ENCODE measurements around the gene RAB3B. TPM values are rescaled to one million over a fixed set of nuclear protein-coding genes. Genes with fewer than 3 reads are reported as not detected.
"Not testable (repeated sequence)": the region's sequence is repeated elsewhere in the genome, so short reads cannot be mapped to it uniquely, and the experiment has no call there.

RAB3B gene, protein sequence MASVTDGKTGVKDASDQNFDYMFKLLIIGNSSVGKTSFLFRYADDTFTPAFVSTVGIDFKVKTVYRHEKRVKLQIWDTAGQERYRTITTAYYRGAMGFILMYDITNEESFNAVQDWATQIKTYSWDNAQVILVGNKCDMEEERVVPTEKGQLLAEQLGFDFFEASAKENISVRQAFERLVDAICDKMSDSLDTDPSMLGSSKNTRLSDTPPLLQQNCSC
- total RNA-seq: under 1 TPM; 0.05 to 0.08 TPM

DNA sequence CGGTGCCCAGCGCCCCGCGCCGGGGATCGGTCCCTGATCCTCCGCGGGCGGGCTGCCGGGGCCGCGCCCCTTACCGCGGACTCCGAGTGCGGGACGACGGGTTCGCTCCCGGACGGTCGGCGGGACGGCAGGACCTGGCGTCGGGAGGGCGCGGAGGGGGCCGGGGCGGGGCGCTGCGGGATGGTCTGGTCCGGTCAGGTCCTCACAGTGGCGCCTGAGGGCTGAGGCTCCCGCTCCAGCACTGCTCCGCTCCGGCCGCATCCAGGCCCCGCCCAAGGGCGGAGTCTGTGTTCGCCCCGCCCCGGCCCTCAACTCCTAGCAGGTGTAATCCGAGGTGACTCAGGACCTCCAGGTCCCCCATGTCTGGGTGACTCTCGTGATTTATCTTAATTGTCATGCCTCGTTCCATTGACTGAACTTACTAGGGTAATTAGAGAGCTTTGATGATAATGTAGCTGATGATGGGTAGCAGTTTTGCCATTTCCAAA, at the start of gene RAB3B:
Gene RAB3B (minus strand): TSS at position 223 of the 488 bp plus-strand sequence. CDS start 13,583 bp downstream, outside the sequence.
- Mint-ChIP-seq H3K9me3 (no peaks in the 10 kb centered on the region), H3K4me3 (peak within 1 kb of the TSS; percentile 83), H3K36me3 (peaks cover 7% of the 10 kb centered on the region), H3K27ac (no peak within 1 kb of the TSS), H3K27me3 (peaks cover 38 to 56% of the 10 kb centered on the region in 2 donors), H3K4me1 (ENCODE audit: low read depth in 2 of 2) (peaks cover 10 to 16% of the 10 kb centered on the region in 2 donors)
- DNase-seq (ENCODE audit: low spot score): peak; percentile 75
- peak; percentile 91 to 92 for ATAC-seq

- H3K36me3 Mint-ChIP-seq: no peaks in the 10 kb centered on the region
- no peak for DNase-seq (ENCODE audit: low spot score)
- H3K4me3 Mint-ChIP-seq: no peak overlapping the region
- peaks cover 3 to 6% of the 10 kb centered on the region in 2 donors for H3K4me1 Mint-ChIP-seq (ENCODE audit: low read depth in 2 of 2)
- no peaks in the 10 kb centered on the region for H3K27me3 Mint-ChIP-seq
- no peaks in the 10 kb centered on the region for H3K9me3 Mint-ChIP-seq
- no peak for ATAC-seq
- no peak overlapping the region for H3K27ac Mint-ChIP-seq
These were observed 47.4 kb upstream of the RAB3B start for GRCh38 chr1:52037909-52038308.

DNA sequence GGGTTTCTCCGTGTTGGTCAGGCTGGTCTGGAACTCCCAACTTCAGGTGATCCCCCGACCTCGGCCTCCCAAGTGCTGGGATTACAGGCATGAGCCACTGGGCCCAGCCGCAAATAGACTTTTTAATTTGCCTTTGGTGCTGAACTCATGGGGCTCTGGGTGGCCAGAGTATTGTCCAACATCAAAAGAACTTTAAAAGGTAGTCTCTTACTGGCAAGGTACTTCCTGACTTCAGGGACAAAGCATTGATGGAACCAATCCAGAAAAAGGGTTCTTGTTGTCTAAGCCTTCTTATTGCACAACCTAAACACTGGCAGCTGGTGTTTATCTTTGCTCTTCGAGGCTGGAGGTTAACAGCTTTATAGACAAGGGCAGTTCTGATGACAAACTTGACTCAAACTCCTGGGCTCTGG, 46.9 kb upstream of the RAB3B start:
- no peak for DNase-seq (ENCODE audit: low spot score)
- Mint-ChIP-seq H3K4me3 (no peak overlapping the region), H3K27me3 (no peaks in the 10 kb centered on the region), H3K4me1 (ENCODE audit: low read depth in 2 of 2) (peaks cover 4 to 10% of the 10 kb centered on the region in 2 donors), H3K27ac (no peak overlapping the region), H3K36me3 (no peaks in the 10 kb centered on the region), H3K9me3 (no peaks in the 10 kb centered on the region)
- ATAC-seq: no peak

- Mint-ChIP-seq H3K4me1 (ENCODE audit: low read depth in 2 of 2) (peaks cover 19 to 32% of the 10 kb centered on the region in 2 donors), H3K27ac (peak overlapping the region; percentile 92), H3K36me3 (no peaks in the 10 kb centered on the region), H3K27me3 (no peaks in the 10 kb centered on the region), H3K9me3 (no peaks in the 10 kb centered on the region), H3K4me3 (peak overlapping the region; percentile 89)
- no peak for DNase-seq (ENCODE audit: low spot score)
- ATAC-seq: no peak
These were observed 43.5 kb upstream of the RAB3B start for GRCh38 chr1:52034050-52034384.

- H3K36me3 Mint-ChIP-seq: no peaks in the 10 kb centered on the region
- H3K4me1 Mint-ChIP-seq (ENCODE audit: low read depth in 2 of 2): peaks cover 19 to 32% of the 10 kb centered on the region in 2 donors
- H3K27me3 Mint-ChIP-seq: no peaks in the 10 kb centered on the region
- DNase-seq (ENCODE audit: low spot score) (peak; percentile 92), ATAC-seq (peak; percentile 96 to 98)
- no peaks in the 10 kb centered on the region for H3K9me3 Mint-ChIP-seq
- peak within 1 kb of the TSS; percentile 89 for H3K4me3 Mint-ChIP-seq
- peak within 1 kb of the TSS; percentile 92 for H3K27ac Mint-ChIP-seq
These were observed 42.9 kb upstream of the RAB3B start, which contains the start of gene KTI12 for GRCh38 chr1:52033190-52034049. Gene KTI12 (minus strand): TSS chr1:52033810. CDS start chr1:52033761, 49 bp downstream.

- Mint-ChIP-seq H3K27me3 (no peaks in the 10 kb centered on the region), H3K4me3 (peak overlapping the region; percentile 89), H3K9me3 (no peaks in the 10 kb centered on the region), H3K36me3 (no peaks in the 10 kb centered on the region), H3K27ac (peak overlapping the region; percentile 92), H3K4me1 (ENCODE audit: low read depth in 2 of 2) (peaks cover 19 to 32% of the 10 kb centered on the region in 2 donors)
- DNase-seq (ENCODE audit: low spot score) (no peak), ATAC-seq (peak; percentile 17 to 48)
These were observed 42.3 kb upstream of the RAB3B start for GRCh38 chr1:52032785-52033131.

- no peak for ATAC-seq
- Mint-ChIP-seq H3K27ac (peak overlapping the region; percentile 92), H3K36me3 (peaks cover 1% of the 10 kb centered on the region), H3K9me3 (no peaks in the 10 kb centered on the region), H3K27me3 (no peaks in the 10 kb centered on the region), H3K4me1 (ENCODE audit: low read depth in 2 of 2) (peaks cover 19 to 32% of the 10 kb centered on the region in 2 donors), H3K4me3 (peak overlapping the region; percentile 89)
- DNase-seq (ENCODE audit: low spot score): no peak
These were observed 41.8 kb upstream of the RAB3B start for GRCh38 chr1:52032124-52032784.

GRCh38 chr1:52028839-52029238, 38.3 kb upstream of the RAB3B start:
- not testable (repeated sequence) for H3K27me3 Mint-ChIP-seq; ATAC-seq; H3K36me3 Mint-ChIP-seq; H3K27ac Mint-ChIP-seq; H3K9me3 Mint-ChIP-seq; H3K4me3 Mint-ChIP-seq; DNase-seq (ENCODE audit: low spot score)
- H3K4me1 Mint-ChIP-seq (ENCODE audit: low read depth in 2 of 2): peaks cover 16 to 28% of the 10 kb centered on the region in 2 donors

- H3K9me3 Mint-ChIP-seq: no peaks in the 10 kb centered on the region
- H3K27me3 Mint-ChIP-seq: no peaks in the 10 kb centered on the region
- no peak overlapping the region for H3K27ac Mint-ChIP-seq
- no peak overlapping the region for H3K4me3 Mint-ChIP-seq
- no peak for DNase-seq (ENCODE audit: low spot score)
- H3K4me1 Mint-ChIP-seq (ENCODE audit: low read depth in 2 of 2): peaks cover 16 to 26% of the 10 kb centered on the region in 2 donors
- H3K36me3 Mint-ChIP-seq: peaks cover 8% of the 10 kb centered on the region
- ATAC-seq: no peak
These were observed 37.8 kb upstream of the RAB3B start for GRCh38 chr1:52028328-52028727.

- ATAC-seq (no peak), DNase-seq (ENCODE audit: low spot score) (no peak)
- Mint-ChIP-seq H3K4me3 (no peak overlapping the region), H3K9me3 (no peaks in the 10 kb centered on the region), H3K27me3 (no peaks in the 10 kb centered on the region), H3K36me3 (peaks cover 11% of the 10 kb centered on the region), H3K27ac (no peak overlapping the region), H3K4me1 (ENCODE audit: low read depth in 2 of 2) (peaks cover 6 to 11% of the 10 kb centered on the region in 2 donors)
These were observed 35.8 kb upstream of the RAB3B start for GRCh38 chr1:52026278-52026677.

DNA sequence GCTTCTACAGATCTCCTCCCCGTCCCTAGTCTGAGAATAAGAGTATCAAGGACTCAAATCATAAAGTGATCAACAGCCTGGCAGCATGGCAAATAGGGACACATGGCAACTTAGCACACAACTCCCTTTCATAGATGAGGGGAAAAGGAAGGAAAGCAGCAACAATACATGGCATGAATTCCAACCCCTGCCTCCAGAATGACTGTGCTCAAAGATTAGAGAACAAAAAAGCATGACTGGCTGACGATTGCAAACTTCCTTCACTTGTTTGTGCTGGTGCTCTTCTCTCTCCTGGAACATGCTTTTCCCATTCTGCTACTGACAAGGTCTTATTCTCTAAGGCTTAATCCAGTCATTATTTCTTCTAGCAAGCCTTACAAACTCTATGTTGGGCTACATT, 31.6 kb upstream of the RAB3B start:
- peaks cover 9% of the 10 kb centered on the region for H3K36me3 Mint-ChIP-seq
- no peak overlapping the region for H3K4me3 Mint-ChIP-seq
- ATAC-seq: no peak

GRCh38 chr1:52008071-52008809, 17.7 kb upstream of the RAB3B start:
- DNase-seq (ENCODE audit: low spot score) (no peak), ATAC-seq (no peak)
- no peaks in the 10 kb centered on the region for H3K9me3 Mint-ChIP-seq
- no peaks in the 10 kb centered on the region for H3K36me3 Mint-ChIP-seq
- no peaks in the 10 kb centered on the region for H3K4me1 Mint-ChIP-seq (ENCODE audit: low read depth in 2 of 2)
- peaks cover 12 to 13% of the 10 kb centered on the region in 2 donors for H3K27me3 Mint-ChIP-seq
- H3K4me3 Mint-ChIP-seq: no peak overlapping the region
- no peak overlapping the region for H3K27ac Mint-ChIP-seq

More for the DNA sequence above, 31.6 kb upstream of the RAB3B start:
- H3K4me1 Mint-ChIP-seq (ENCODE audit: low read depth in 2 of 2): no peaks in the 10 kb centered on the region
- H3K9me3 Mint-ChIP-seq: no peaks in the 10 kb centered on the region
- no peaks in the 10 kb centered on the region for H3K27me3 Mint-ChIP-seq
- H3K27ac Mint-ChIP-seq: no peak overlapping the region
- no peak for DNase-seq (ENCODE audit: low spot score)

Measured in natural killer cell treated with Interleukin-12 subunit alpha and Interleukin-12 subunit beta and Interleukin-15 and Interleukin-18, amount 100 ng/mL, for 72 hours (primary cell).